ENCODE data around the gene FBXL14. TPM values are rescaled to one million over a fixed set of nuclear protein-coding genes. Genes with fewer than 3 reads are reported as not detected.
"Not testable (repeated sequence)": the region's sequence is repeated elsewhere in the genome, so short reads cannot be mapped to it uniquely, and the experiment has no call there.

The FBXL14 gene
- polyA plus RNA-seq, 3 donors, result 4.7 to 8.0 (median 7.8) TPM

- 85 to 88% (median 85%) methylated on average over 7 of the region's 7 CpGs for WGBS, 3 donors
- no peak overlapping the region for H3K27ac ChIP-seq (ENCODE audit: low read depth, low read length)
These were observed 9.1 kb upstream of the FBXL14 start for GRCh38 chr12:1603269-1603993.

GRCh38 chr12:1602706-1603105, 8.3 kb upstream of the FBXL14 start:
- 91 to 96% (median 95%) methylated on average over 9 of the region's 9 CpGs for WGBS, 3 donors
- H3K27ac ChIP-seq (ENCODE audit: low read depth, low read length), result not testable (repeated sequence)

GRCh38 chr12:1598757-1599156, 4.4 kb upstream of the FBXL14 start:
- 94 to 99% (median 97%) methylated on average over 3 of the region's 3 CpGs for WGBS, 3 donors
- H3K27ac ChIP-seq (ENCODE audit: low read depth, low read length), result no peak overlapping the region

GRCh38 chr12:1595690-1596347, 1.4 kb upstream of the FBXL14 start:
- 74 to 80% (median 76%) methylated on average over 9 of the region's 9 CpGs for WGBS, 3 donors
- H3K27ac ChIP-seq (ENCODE audit: low read depth, low read length), result no peak overlapping the region

GRCh38 chr12:1595026-1595561, 713 bp upstream of the FBXL14 start:
- 8 to 11% (median 9%) methylated on average over 19 of the region's 19 CpGs for WGBS, 3 donors
- H3K27ac ChIP-seq (ENCODE audit: low read depth, low read length), result peak overlapping the region; percentile 70

- peak overlapping the region; percentile 56 for H3K27ac ChIP-seq (ENCODE audit: low read depth, low read length)
- WGBS, 3 donors, result 0% methylated on average over 13 to 32 of the region's 34 CpGs
These were observed 448 bp downstream of the FBXL14 start for GRCh38 chr12:1594006-1594260.

- 8 to 12% (median 11%) methylated on average over 50 to 56 of the region's 56 CpGs for WGBS, 3 donors
- peak overlapping the region; percentile 56 for H3K27ac ChIP-seq (ENCODE audit: low read depth, low read length)
These were observed 991 bp downstream of the FBXL14 start for GRCh38 chr12:1593174-1594005.

- H3K27ac ChIP-seq (ENCODE audit: low read depth, low read length), result no peak overlapping the region
- WGBS, 3 donors, result 11 to 25% (median 25%) methylated on average over 26 to 27 of the region's 27 CpGs
These were observed 1.8 kb downstream of the FBXL14 start for GRCh38 chr12:1592444-1593173.

- no peak overlapping the region for H3K27ac ChIP-seq (ENCODE audit: low read depth, low read length)
- 17 to 19% (median 17%) methylated on average over 4 of the region's 4 CpGs for WGBS, 3 donors
These were observed 2.8 kb downstream of the FBXL14 start for GRCh38 chr12:1591543-1591942.

GRCh38 chr12:1591034-1591433, 3.3 kb downstream of the FBXL14 start:
- no peak overlapping the region for H3K27ac ChIP-seq (ENCODE audit: low read depth, low read length)
- WGBS, 3 donors, result 12 to 24% (median 21%) methylated on average over 3 of the region's 3 CpGs

GRCh38 chr12:1590221-1590979, 4.0 kb downstream of the FBXL14 start:
- H3K27ac ChIP-seq (ENCODE audit: low read depth, low read length), result no peak overlapping the region
- 23 to 36% (median 34%) methylated on average over 12 of the region's 12 CpGs for WGBS, 3 donors

GRCh38 chr12:1588575-1588947, 5.8 kb downstream of the FBXL14 start:
- H3K27ac ChIP-seq (ENCODE audit: low read depth, low read length), result no peak overlapping the region
- 55 to 77% (median 73%) methylated on average over 3 of the region's 3 CpGs for WGBS, 3 donors

- H3K27ac ChIP-seq (ENCODE audit: low read depth, low read length), result no peak overlapping the region
- WGBS, 3 donors, result 27 to 49% (median 41%) methylated on average over 5 of the region's 5 CpGs
These were observed 6.3 kb downstream of the FBXL14 start for GRCh38 chr12:1587927-1588574.

- no peak overlapping the region for H3K27ac ChIP-seq (ENCODE audit: low read depth, low read length)
- 92 to 96% (median 94%) methylated on average over 4 of the region's 4 CpGs for WGBS, 3 donors
These were observed 10.1 kb downstream of the FBXL14 start for GRCh38 chr12:1584326-1584725.

- 1 to 3% (median 3%) methylated on average over 6 of the region's 6 CpGs for WGBS, 3 donors
- H3K27ac ChIP-seq (ENCODE audit: low read depth, low read length), result no peak overlapping the region
These were observed 10.8 kb downstream of the FBXL14 start for GRCh38 chr12:1583421-1584078.

GRCh38 chr12:1582709-1583050, 11.7 kb downstream of the FBXL14 start:
- 86 to 97% (median 96%) methylated on average over 4 of the region's 4 CpGs for WGBS, 3 donors
- no peak overlapping the region for H3K27ac ChIP-seq (ENCODE audit: low read depth, low read length)
